Measurements from ENCODE around the gene CHERP.
"Not testable (repeated sequence)": the region's sequence is repeated elsewhere in the genome, so short reads cannot be mapped to it uniquely, and the experiment has no call there.

CHERP gene

GRCh38 chr19:16548956-16549355, 6.7 kb upstream of the CHERP start:
- in situ Hi-C loops (cut with MboI; ENCODE audit: low pct_unique_long_range_greater_than_20kb, low sequenced_read_pairs), result no loop called here
- DNase-seq, result no peak

GRCh38 chr19:16544473-16545231, 2.4 kb upstream of the CHERP start:
- in situ Hi-C loops (cut with MboI; ENCODE audit: low pct_unique_long_range_greater_than_20kb, low sequenced_read_pairs), result no loop called here
- no peak for DNase-seq

GRCh38 chr19:16543734-16544133, 1.5 kb upstream of the CHERP start:
- in situ Hi-C loops (cut with MboI; ENCODE audit: low pct_unique_long_range_greater_than_20kb, low sequenced_read_pairs); DNase-seq: not testable (repeated sequence)

GRCh38 chr19:16542910-16543472, 754 bp upstream of the CHERP start:
- DNase-seq, result no peak
- in situ Hi-C loops (cut with MboI; ENCODE audit: low pct_unique_long_range_greater_than_20kb, low sequenced_read_pairs), result no loop called here

- in situ Hi-C loops (cut with MboI; ENCODE audit: low pct_unique_long_range_greater_than_20kb, low sequenced_read_pairs), result no loop called here
- no peak for DNase-seq
Observed at GRCh38 chr19:16541526-16542044, 652 bp downstream of the CHERP start.

- in situ Hi-C loops (cut with MboI; ENCODE audit: low pct_unique_long_range_greater_than_20kb, low sequenced_read_pairs), result no loop called here
- DNase-seq, result no peak
Observed at GRCh38 chr19:16540948-16541347, 1.3 kb downstream of the CHERP start.

- in situ Hi-C loops (cut with MboI; ENCODE audit: low pct_unique_long_range_greater_than_20kb, low sequenced_read_pairs), result no loop called here
- DNase-seq, result no peak
Observed at GRCh38 chr19:16537111-16537510, 5.1 kb downstream of the CHERP start.

- in situ Hi-C loops (cut with MboI; ENCODE audit: low pct_unique_long_range_greater_than_20kb, low sequenced_read_pairs), result no loop called here
Observed at GRCh38 chr19:16536130-16536529, 6.1 kb downstream of the CHERP start.

GRCh38 chr19:16535381-16535780, 6.9 kb downstream of the CHERP start:
- in situ Hi-C loops (cut with MboI; ENCODE audit: low pct_unique_long_range_greater_than_20kb, low sequenced_read_pairs), result no loop called here
- DNase-seq, result no peak

More at GRCh38 chr19:16536130-16536529, 6.1 kb downstream of the CHERP start:
- no peak for DNase-seq

GRCh38 chr19:16532440-16533234, 9.6 kb downstream of the CHERP start:
- no peak for DNase-seq
- in situ Hi-C loops (cut with MboI; ENCODE audit: low pct_unique_long_range_greater_than_20kb, low sequenced_read_pairs), result no loop called here

GRCh38 chr19:16531380-16531669, 10.9 kb downstream of the CHERP start:
- in situ Hi-C loops (cut with MboI; ENCODE audit: low pct_unique_long_range_greater_than_20kb, low sequenced_read_pairs), result no loop called here
- no peak for DNase-seq

GRCh38 chr19:16530540-16531379, 11.5 kb downstream of the CHERP start:
- in situ Hi-C loops (cut with MboI; ENCODE audit: low pct_unique_long_range_greater_than_20kb, low sequenced_read_pairs), result no loop called here

GRCh38 chr19:16529466-16530144, 12.6 kb downstream of the CHERP start:
- no peak for DNase-seq
- in situ Hi-C loops (cut with MboI; ENCODE audit: low pct_unique_long_range_greater_than_20kb, low sequenced_read_pairs), result no loop called here

More at GRCh38 chr19:16530540-16531379, 11.5 kb downstream of the CHERP start:
- DNase-seq, result no peak

GRCh38 chr19:16527971-16528521, 14.2 kb downstream of the CHERP start:
- in situ Hi-C loops (cut with MboI; ENCODE audit: low pct_unique_long_range_greater_than_20kb, low sequenced_read_pairs), result no loop called here
- peak; percentile 66 for DNase-seq

GRCh38 chr19:16527334-16527935, 14.8 kb downstream of the CHERP start:
- DNase-seq, result no peak
- in situ Hi-C loops (cut with MboI; ENCODE audit: low pct_unique_long_range_greater_than_20kb, low sequenced_read_pairs), result no loop called here

GRCh38 chr19:16525751-16526481, 16.3 kb downstream of the CHERP start:
- DNase-seq, result no peak
- in situ Hi-C loops (cut with MboI; ENCODE audit: low pct_unique_long_range_greater_than_20kb, low sequenced_read_pairs), result no loop called here

GRCh38 chr19:16524991-16525734, 17.1 kb downstream of the CHERP start:
- no peak for DNase-seq
- in situ Hi-C loops (cut with MboI; ENCODE audit: low pct_unique_long_range_greater_than_20kb, low sequenced_read_pairs), result no loop called here

Measured in KBM-7 (cell line).